HEK293T (cell line): Measurements from ENCODE around the gene SPA17.

Experiments
- ARNT ChIP-seq: fragments of 450-650 bp; IDR thresholded peaks from 2 replicates; pipeline ENCODE4 v1.6.1; 2017; ENCODE audit warnings: mild to moderate bottlenecking
- BHLHE40 ChIP-seq: fragments of 450-650 bp; IDR thresholded peaks from 2 replicates; pipeline ENCODE4 v1.6.1; 2016; ENCODE audit warnings: mild to moderate bottlenecking, moderate library complexity, borderline replicate concordance
- FOXK2 ChIP-seq: fragments of 450-650 bp; IDR thresholded peaks from 2 replicates; pipeline ENCODE4 v1.6.1; 2016; ENCODE audit warnings: mild to moderate bottlenecking
- FOXM1 ChIP-seq: fragments of 450-650 bp; IDR thresholded peaks from 2 replicates; pipeline ENCODE4 v1.6.1; 2017; ENCODE audit warnings: mild to moderate bottlenecking, borderline replicate concordance
- HDGF ChIP-seq: fragments of 450-650 bp; IDR thresholded peaks from 2 replicates; pipeline ENCODE4 v1.6.1; 2017; ENCODE audit warnings: antibody characterized with exemption, borderline replicate concordance
- L3MBTL2 ChIP-seq: fragments of 450-650 bp; conservative IDR thresholded peaks from 2 replicates; pipeline ENCODE4 v1.6.1; 2016; ENCODE audit warnings: mild to moderate bottlenecking
- SUZ12 ChIP-seq: fragments of 450-650 bp; IDR thresholded peaks from 2 replicates; pipeline ENCODE4 v1.6.1; 2016; ENCODE audit warnings: mild to moderate bottlenecking
- TARDBP ChIP-seq: fragments of 450-650 bp; IDR thresholded peaks from 2 replicates; pipeline ENCODE4 v1.6.1; 2016
- ZNF384 ChIP-seq: fragments of 450-650 bp; IDR thresholded peaks from 2 replicates; pipeline ENCODE4 v1.6.1; 2016
- TF ChIP-seq, protein P1 (sequence below): fragments of 450-650 bp; IDR thresholded peaks from 2 replicates; pipeline ENCODE4 v1.6.1; 2016

- TF ChIP-seq L3MBTL2 = no peak; the same call in 1 of the 2 replicates
- TF ChIP-seq FOXK2 = no peak
- no peak for TF ChIP-seq ARNT
- TF ChIP-seq TARDBP = no peak
- TF ChIP-seq HDGF = no peak
- no peak for TF ChIP-seq ZNF384
- no peak for TF ChIP-seq SUZ12
- TF ChIP-seq, protein P1, sequence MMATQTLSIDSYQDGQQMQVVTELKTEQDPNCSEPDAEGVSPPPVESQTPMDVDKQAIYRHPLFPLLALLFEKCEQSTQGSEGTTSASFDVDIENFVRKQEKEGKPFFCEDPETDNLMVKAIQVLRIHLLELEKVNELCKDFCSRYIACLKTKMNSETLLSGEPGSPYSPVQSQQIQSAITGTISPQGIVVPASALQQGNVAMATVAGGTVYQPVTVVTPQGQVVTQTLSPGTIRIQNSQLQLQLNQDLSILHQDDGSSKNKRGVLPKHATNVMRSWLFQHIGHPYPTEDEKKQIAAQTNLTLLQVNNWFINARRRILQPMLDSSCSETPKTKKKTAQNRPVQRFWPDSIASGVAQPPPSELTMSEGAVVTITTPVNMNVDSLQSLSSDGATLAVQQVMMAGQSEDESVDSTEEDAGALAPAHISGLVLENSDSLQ = no peak
- no peak for TF ChIP-seq BHLHE40
- no peak for TF ChIP-seq FOXM1
These were observed 66.0 kb downstream of the SPA17 start, which contains the start of gene NRGN for GRCh38 chr11:124739479-124740276.
